ENCODE results near the gene TOLLIP. TPM values are rescaled to one million over a fixed set of nuclear protein-coding genes. Genes with fewer than 3 reads are reported as not detected.

The TOLLIP gene
- total RNA-seq, 1 donor from 2014 or later = 65.3 TPM

- TF ChIP-seq CTCF (IDR thresholded peaks at IDR 0.05; ENCODE audit: unreplicated experiment) = no peak
- Mint-ChIP-seq H3K27me3 (ENCODE audit: unreplicated experiment) (peaks cover 6% of the 10 kb centered on the region), H3K9me3 (ENCODE audit: unreplicated experiment) (no peaks in the 10 kb centered on the region), H3K27ac (ENCODE audit: unreplicated experiment) (no peak overlapping the region), H3K4me3 (ENCODE audit: unreplicated experiment) (no peak overlapping the region), H3K4me1 (ENCODE audit: unreplicated experiment) (no peaks in the 10 kb centered on the region), H3K36me3 (ENCODE audit: low read depth, unreplicated experiment) (no peaks in the 10 kb centered on the region)
- DNase-seq (ENCODE audit: low spot score) = no peak
Measured at GRCh38 chr11:1235901-1236315, 73.5 kb downstream of the TOLLIP start.

GRCh38 chr11:1235306-1235900, 74.0 kb downstream of the TOLLIP start:
- Mint-ChIP-seq H3K27ac (ENCODE audit: unreplicated experiment) (no peak overlapping the region), H3K9me3 (ENCODE audit: unreplicated experiment) (no peaks in the 10 kb centered on the region), H3K27me3 (ENCODE audit: unreplicated experiment) (peaks cover 6% of the 10 kb centered on the region), H3K36me3 (ENCODE audit: low read depth, unreplicated experiment) (no peaks in the 10 kb centered on the region), H3K4me3 (ENCODE audit: unreplicated experiment) (no peak overlapping the region), H3K4me1 (ENCODE audit: unreplicated experiment) (no peaks in the 10 kb centered on the region)
- no peak for DNase-seq (ENCODE audit: low spot score)
- TF ChIP-seq CTCF (IDR thresholded peaks at IDR 0.05; ENCODE audit: unreplicated experiment) = no peak

- no peak for TF ChIP-seq CTCF (IDR thresholded peaks at IDR 0.05; ENCODE audit: unreplicated experiment)
- Mint-ChIP-seq H3K4me1 (ENCODE audit: unreplicated experiment) (no peaks in the 10 kb centered on the region), H3K27ac (ENCODE audit: unreplicated experiment) (no peak overlapping the region), H3K27me3 (ENCODE audit: unreplicated experiment) (peaks cover 6% of the 10 kb centered on the region), H3K36me3 (ENCODE audit: low read depth, unreplicated experiment) (no peaks in the 10 kb centered on the region), H3K4me3 (ENCODE audit: unreplicated experiment) (no peak overlapping the region), H3K9me3 (ENCODE audit: unreplicated experiment) (no peaks in the 10 kb centered on the region)
- DNase-seq (ENCODE audit: low spot score) = peak; percentile 3
Measured at GRCh38 chr11:1234771-1235305, 74.6 kb downstream of the TOLLIP start.

- Mint-ChIP-seq H3K9me3 (ENCODE audit: unreplicated experiment) (no peaks in the 10 kb centered on the region), H3K27ac (ENCODE audit: unreplicated experiment) (no peak overlapping the region), H3K27me3 (ENCODE audit: unreplicated experiment) (peaks cover 8% of the 10 kb centered on the region), H3K4me1 (ENCODE audit: unreplicated experiment) (no peaks in the 10 kb centered on the region), H3K36me3 (ENCODE audit: low read depth, unreplicated experiment) (no peaks in the 10 kb centered on the region), H3K4me3 (ENCODE audit: unreplicated experiment) (no peak overlapping the region)
- peak; percentile 5 for DNase-seq (ENCODE audit: low spot score)
- no peak for TF ChIP-seq CTCF (IDR thresholded peaks at IDR 0.05; ENCODE audit: unreplicated experiment)
Measured at GRCh38 chr11:1234054-1234720, 75.2 kb downstream of the TOLLIP start.
